Activated naive CD8-positive, alpha-beta T cell treated with anti-CD3 and anti-CD28 coated beads, Interleukin-2, amount 50 U/mL, for 24 hours (primary cell): Measurements from ENCODE around the gene SPATA32.

Experiments
- ATAC-seq: fragments of 150-1000 bp; cut with Tn5 transposase; one replicate; pipeline ENCODE4 v1.10.0; 2021
- DNase-seq: peaks from one replicate; pipeline ENCODE4 v3.0.0; 2021
- H3K27ac Mint-ChIP-seq: one replicate; pipeline ENCODE4 v1.8.0; 2021; ENCODE audit warnings: mild to moderate bottlenecking, mixed read lengths
- H3K27me3 Mint-ChIP-seq: one replicate; pipeline ENCODE4 v1.8.0; 2021; ENCODE audit warnings: mixed read lengths
- H3K36me3 Mint-ChIP-seq: one replicate; pipeline ENCODE4 v1.8.0; 2021; ENCODE audit warnings: low read depth, mixed read lengths
- H3K4me1 Mint-ChIP-seq: one replicate; pipeline ENCODE4 v1.8.0; 2021; ENCODE audit warnings: mixed read lengths
- H3K4me3 Mint-ChIP-seq: one replicate; pipeline ENCODE4 v1.8.0; 2021; ENCODE audit warnings: mild to moderate bottlenecking, moderate library complexity, mixed read lengths
- H3K9me3 Mint-ChIP-seq: one replicate; pipeline ENCODE4 v1.8.0; 2021; ENCODE audit warnings: mixed read lengths

Gene SPATA32

DNA sequence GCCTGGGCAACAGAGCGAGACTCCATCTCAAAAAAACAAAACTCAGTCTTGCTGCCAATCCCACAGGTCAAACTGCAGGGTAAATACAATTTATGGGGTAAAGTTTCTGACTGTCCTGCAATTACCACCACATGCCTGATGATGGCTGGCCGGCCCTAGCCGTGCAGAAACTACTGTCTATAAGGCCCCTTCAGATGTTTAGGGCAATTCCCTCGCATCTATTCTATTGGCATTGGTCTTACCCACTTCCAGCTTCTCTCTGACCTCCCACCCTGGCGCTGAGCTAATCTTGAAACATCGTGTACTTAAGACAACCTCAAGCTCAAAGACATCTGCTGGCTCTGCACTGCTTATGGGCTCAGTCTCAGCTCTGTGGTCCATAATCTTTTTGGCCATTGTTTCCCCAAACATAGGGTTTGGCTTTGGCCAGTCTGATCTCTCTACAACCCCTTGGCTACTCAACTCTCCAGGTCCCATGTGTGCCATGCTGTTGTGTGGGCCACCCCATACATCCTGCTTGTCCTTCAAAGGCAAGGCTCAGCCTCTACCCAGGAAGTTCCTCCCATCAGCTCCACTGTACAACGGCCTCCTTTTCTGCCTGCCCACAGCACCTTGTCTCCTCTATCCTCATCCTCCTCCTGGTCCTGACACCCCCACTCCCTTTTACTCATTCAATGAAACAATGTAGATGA, 38.3 kb upstream of the SPATA32 start:
- no peak overlapping the region for H3K4me3 Mint-ChIP-seq
- peaks cover 51% of the 10 kb centered on the region for H3K36me3 Mint-ChIP-seq
- DNase-seq (no peak), ATAC-seq (no peak)
- no peaks in the 10 kb centered on the region for H3K9me3 Mint-ChIP-seq
- no peaks in the 10 kb centered on the region for H3K27me3 Mint-ChIP-seq
- H3K27ac Mint-ChIP-seq = peak overlapping the region; percentile 71
- peaks cover 92% of the 10 kb centered on the region for H3K4me1 Mint-ChIP-seq

DNA sequence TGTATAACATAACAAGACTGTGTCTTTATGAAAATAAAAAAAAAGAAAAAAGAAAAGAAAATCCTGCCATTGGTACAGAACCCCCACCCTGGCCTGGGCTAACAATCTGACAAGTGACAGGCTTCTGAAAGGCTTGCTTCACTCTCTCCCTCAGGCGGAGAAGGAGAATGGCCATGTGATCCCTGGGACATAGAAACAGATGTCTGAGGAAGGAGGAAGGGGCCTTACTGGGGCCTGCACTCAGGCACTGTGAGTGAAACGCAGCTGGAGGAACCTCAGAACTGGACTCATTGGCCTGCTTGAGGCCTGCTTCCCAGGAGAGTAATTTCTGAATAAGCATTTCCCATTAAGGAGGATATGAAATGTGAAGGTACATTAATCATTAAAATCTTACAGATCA, 37.5 kb upstream of the SPATA32 start:
- Mint-ChIP-seq H3K27ac (peak overlapping the region; percentile 61), H3K36me3 (peaks cover 51% of the 10 kb centered on the region), H3K4me3 (no peak overlapping the region), H3K4me1 (peaks cover 95% of the 10 kb centered on the region), H3K27me3 (no peaks in the 10 kb centered on the region), H3K9me3 (no peaks in the 10 kb centered on the region)
- DNase-seq (no peak), ATAC-seq (no peak)

DNA sequence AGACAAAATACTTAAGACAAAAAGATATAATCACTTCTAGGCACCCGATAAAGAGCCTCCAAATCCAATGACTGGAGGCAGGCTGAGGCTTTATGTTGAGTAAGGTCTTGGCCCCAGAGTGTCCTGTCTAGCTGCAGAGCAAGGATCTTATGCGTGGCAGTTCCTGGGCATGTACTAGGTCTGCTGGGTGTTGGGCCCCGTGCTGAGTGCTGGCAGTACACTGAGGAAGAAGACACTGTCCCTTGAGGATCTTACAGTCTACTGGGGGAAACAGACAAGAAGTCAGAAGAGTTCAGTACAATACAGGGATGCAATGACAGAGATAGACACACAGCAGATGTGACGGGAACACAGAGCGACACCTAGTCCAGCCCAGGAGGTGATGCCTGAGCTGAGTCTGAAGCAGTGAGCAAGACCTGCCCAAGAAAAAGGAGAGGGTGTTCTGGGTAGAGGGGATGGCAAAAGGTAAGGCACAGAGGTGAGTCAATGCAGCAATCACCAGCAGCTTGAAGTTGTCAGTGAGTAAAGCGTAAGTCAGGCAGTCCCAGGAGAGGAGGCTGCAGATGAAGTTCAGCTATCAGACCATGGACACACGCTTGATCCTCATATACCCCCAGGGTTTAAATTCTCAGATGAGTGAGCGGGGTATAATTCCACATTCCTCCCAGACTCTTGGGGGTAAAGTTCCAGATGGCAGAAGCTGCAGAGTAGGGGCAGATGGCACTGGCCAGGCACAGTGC, 36.8 kb upstream of the SPATA32 start:
- DNase-seq = no peak
- ATAC-seq = peak; percentile 38
- H3K4me3 Mint-ChIP-seq = no peak overlapping the region

DNA sequence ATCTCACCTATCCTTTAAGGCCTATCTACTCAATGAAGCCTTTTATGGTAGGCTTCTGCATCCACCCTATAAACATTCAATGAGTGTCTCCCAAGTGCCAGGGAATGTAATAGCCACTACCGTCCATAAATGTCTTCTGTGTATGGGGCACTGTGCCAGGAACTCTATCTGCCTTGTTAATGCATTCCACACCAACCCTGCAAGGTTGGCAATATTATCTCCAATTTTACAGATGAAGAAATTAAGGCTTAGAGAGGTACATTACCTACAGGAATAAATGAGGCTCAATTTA, 34.9 kb upstream of the SPATA32 start:
- Mint-ChIP-seq H3K4me1 (peaks cover 93% of the 10 kb centered on the region), H3K27me3 (no peaks in the 10 kb centered on the region), H3K36me3 (peaks cover 43% of the 10 kb centered on the region), H3K4me3 (no peak overlapping the region), H3K27ac (peak overlapping the region; percentile 67), H3K9me3 (no peaks in the 10 kb centered on the region)
- no peak for DNase-seq
- ATAC-seq = no peak

More for the DNA sequence above, 36.8 kb upstream of the SPATA32 start:
- Mint-ChIP-seq H3K27me3 (no peaks in the 10 kb centered on the region), H3K36me3 (peaks cover 46% of the 10 kb centered on the region), H3K9me3 (no peaks in the 10 kb centered on the region), H3K4me1 (peaks cover 95% of the 10 kb centered on the region), H3K27ac (peak overlapping the region; percentile 47)

DNA sequence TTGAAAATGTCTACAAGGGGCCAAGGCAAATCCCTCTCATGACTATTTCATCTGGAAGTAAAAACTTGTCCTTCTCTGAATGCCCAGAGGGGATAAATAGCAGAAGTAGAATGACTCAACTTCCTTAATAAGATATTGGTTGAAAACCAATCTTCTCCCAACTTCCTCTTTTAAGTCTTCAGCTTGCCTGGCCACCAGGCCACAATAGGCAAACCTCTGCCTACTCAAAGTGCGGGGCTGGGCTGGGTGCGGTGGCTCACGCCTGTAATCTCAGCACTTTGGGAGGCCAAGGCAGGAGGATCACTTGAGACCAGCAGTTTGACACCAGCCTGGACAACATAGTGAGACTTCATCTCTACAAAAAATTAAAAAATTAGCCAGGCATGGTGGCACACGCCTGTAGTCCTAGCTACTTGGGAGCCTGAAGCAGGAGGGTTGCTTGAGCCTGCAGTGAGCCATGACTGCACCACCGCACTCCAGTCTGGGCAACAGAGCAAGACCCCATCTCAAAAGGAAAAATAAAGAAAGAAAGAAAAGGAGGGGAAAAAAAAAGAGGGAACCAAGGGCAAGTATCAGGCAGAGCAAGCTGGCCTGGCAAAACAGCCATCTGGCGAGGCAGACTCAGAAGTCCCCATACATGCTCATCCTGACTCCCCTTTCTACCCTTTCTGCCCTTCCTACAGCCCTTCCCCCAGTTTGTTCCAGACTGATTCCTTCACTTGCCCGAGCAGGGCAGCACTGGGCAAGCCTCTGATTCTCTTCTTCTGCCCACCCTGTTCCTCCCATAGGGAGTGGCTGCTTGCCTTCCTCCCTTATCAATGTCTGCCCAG, 34.3 kb upstream of the SPATA32 start:
- DNase-seq = no peak
- peak; percentile 12 for ATAC-seq
- Mint-ChIP-seq H3K27me3 (no peaks in the 10 kb centered on the region), H3K4me1 (peaks cover 93% of the 10 kb centered on the region), H3K36me3 (peaks cover 42% of the 10 kb centered on the region), H3K27ac (peak overlapping the region; percentile 67), H3K9me3 (no peaks in the 10 kb centered on the region), H3K4me3 (no peak overlapping the region)

DNA sequence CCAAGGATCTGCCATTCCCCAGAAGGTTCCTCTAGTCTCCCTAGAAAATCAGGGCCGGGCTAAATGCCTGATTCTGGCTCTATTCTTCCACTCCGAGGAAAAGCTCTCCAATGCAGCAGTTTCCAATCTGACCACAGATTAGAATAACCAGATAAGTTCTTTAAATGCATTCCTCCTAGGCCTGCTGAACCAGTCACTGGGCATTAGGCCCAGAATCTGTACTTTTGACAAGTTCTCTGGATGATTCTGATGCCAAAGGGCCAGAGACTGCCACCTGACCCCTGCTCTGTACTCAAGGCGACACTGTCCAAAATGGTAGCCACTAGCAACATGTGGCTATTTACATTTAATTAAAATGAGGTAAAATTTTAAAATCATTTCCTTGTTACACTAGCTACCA, 32.6 kb upstream of the SPATA32 start:
- H3K27ac Mint-ChIP-seq = peak overlapping the region; percentile 70
- no peak for ATAC-seq

DNA sequence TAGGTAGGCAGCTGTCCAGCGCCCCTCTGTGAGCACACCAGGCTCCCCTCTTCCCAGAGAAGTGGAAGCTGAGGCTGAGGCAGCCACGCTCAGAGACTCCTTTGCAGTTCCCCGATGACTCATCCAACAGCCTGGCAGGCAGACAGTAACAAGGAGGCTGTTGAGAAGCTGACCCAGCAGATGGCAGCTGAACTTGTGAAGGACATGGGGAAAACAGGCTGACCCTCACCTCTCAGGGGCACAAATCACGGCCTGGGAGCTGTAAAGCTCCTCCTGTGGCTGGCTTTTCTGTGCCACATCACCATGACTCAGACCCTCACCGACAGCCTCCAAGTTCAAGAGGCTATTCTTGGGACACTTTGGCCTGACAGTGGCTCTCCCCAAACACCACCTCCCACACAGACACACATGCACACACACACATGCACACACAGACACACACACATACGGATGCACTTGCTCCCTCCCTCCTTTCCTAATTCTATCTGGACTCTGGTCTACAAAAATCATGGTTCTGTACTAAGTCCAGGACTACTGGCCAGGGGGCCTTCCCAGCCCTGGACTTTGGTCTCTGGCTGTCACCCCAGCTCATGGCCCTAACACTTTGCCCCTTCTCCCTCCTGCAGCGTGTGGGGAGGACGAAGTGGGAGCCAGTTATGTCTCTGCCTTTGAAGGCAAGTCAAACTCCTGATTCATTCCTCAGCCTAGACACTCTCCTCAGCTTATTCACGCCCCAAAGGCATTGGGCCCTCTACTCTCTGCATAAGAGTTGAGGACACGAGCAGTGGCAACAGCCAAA, 31.7 kb upstream of the SPATA32 start:
- Mint-ChIP-seq H3K4me1 (peaks cover 79% of the 10 kb centered on the region), H3K27me3 (no peaks in the 10 kb centered on the region), H3K36me3 (peaks cover 54% of the 10 kb centered on the region), H3K27ac (peak overlapping the region; percentile 70), H3K4me3 (no peak overlapping the region), H3K9me3 (no peaks in the 10 kb centered on the region)
- DNase-seq (no peak), ATAC-seq (peak; percentile 67)

More for the DNA sequence above, 32.6 kb upstream of the SPATA32 start:
- peaks cover 53% of the 10 kb centered on the region for H3K36me3 Mint-ChIP-seq
- no peaks in the 10 kb centered on the region for H3K9me3 Mint-ChIP-seq
- DNase-seq = no peak
- no peaks in the 10 kb centered on the region for H3K27me3 Mint-ChIP-seq
- H3K4me3 Mint-ChIP-seq = no peak overlapping the region
- H3K4me1 Mint-ChIP-seq = peaks cover 88% of the 10 kb centered on the region

DNA sequence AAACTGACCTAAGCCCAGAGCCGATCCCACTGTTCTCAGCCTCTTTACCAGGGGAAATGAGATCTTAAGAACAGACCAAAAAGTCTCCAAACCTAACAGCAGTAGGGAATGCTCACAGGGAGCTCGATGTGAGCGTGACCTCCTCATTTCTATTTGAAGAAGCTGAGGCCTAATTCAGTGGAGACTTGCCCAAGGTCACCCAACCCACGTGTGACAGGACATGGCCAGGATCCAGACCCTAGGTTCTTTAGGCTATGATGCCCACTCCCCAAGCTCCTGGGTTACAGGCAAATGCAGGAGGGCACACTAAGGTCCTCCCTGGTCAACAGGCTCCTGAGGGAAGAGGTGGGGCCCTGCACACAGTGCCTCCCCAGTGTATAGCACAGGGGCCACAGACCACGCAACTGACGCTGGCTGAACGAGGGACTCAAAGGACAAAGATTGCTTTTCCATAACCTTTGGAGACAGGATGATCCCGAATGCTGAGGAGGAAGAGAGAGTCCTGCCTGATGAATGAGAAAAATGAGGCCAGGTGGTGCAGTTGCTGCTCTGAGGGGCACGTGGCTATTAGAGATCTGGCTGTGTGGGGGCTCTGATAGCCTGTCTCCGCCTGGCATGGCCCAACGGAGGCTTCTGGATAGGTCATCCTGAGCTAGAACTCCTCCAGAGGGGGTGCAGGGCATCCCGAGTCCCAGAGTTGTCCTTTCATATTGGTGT, 31.0 kb upstream of the SPATA32 start:
- Mint-ChIP-seq H3K4me1 (peaks cover 71% of the 10 kb centered on the region), H3K27me3 (no peaks in the 10 kb centered on the region), H3K27ac (peak overlapping the region; percentile 70), H3K4me3 (no peak overlapping the region), H3K36me3 (peaks cover 48% of the 10 kb centered on the region), H3K9me3 (no peaks in the 10 kb centered on the region)
- DNase-seq = no peak
- no peak for ATAC-seq

DNA sequence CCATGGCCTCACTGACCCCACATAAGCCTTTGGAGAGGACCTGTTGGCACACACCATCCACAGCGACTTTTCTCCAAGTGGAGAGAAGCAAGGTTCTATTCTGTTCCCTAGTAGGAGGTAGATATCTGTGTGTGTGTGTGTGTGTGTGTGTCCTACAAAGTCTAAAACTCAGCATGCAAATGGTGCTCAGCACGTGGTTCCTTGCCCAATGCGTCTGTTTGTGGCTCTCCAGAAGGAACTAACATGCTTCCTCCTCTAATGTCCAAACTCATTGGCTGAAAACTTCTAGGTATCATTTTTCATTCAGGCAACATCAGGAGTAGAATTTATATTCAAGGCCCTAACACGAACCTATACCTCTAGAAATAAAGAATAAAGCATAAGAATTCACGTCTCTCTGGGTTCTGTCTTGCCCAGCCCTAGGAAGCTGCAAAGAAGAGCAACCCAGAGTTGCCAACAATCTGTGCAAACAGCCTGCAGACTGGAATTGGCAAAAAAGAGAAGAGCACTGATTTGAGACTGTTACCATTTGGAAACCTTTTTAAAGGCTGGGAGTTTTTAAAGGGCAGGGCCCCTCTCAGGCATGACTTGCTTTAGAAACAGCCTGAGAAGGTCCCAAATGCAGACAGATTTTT, 29.4 kb upstream of the SPATA32 start:
- no peaks in the 10 kb centered on the region for H3K9me3 Mint-ChIP-seq
- no peaks in the 10 kb centered on the region for H3K27me3 Mint-ChIP-seq
- H3K4me3 Mint-ChIP-seq = no peak overlapping the region
- H3K36me3 Mint-ChIP-seq = peaks cover 44% of the 10 kb centered on the region
- peaks cover 56% of the 10 kb centered on the region for H3K4me1 Mint-ChIP-seq
- no peak for DNase-seq
- H3K27ac Mint-ChIP-seq = peak overlapping the region; percentile 83
- ATAC-seq = no peak

DNA sequence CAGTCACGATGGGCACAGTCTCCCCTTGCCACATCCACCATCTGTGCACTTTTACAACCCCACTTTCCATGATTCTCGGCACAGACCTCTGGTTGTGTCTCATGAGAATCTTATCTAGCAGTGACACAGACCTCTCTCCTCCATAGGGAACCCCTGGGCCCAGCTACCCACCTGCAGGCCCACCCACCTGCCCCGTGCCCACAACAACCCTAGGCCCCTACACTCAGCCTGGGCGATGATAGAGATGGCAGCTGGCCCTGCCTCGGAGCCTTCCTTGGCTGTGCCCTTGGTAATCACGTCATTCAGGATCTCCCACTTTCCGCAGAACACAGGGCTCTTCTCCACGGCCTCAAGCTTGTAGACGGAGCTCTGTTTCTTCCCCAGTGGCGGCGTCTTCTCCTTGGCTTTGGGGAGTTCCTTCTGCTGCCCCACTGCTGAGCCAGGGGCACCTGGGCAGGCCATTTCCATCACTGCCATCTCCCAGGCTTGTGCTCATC, 28.4 kb upstream of the SPATA32 start:
- ATAC-seq = no peak
- H3K4me3 Mint-ChIP-seq = no peak overlapping the region

DNA sequence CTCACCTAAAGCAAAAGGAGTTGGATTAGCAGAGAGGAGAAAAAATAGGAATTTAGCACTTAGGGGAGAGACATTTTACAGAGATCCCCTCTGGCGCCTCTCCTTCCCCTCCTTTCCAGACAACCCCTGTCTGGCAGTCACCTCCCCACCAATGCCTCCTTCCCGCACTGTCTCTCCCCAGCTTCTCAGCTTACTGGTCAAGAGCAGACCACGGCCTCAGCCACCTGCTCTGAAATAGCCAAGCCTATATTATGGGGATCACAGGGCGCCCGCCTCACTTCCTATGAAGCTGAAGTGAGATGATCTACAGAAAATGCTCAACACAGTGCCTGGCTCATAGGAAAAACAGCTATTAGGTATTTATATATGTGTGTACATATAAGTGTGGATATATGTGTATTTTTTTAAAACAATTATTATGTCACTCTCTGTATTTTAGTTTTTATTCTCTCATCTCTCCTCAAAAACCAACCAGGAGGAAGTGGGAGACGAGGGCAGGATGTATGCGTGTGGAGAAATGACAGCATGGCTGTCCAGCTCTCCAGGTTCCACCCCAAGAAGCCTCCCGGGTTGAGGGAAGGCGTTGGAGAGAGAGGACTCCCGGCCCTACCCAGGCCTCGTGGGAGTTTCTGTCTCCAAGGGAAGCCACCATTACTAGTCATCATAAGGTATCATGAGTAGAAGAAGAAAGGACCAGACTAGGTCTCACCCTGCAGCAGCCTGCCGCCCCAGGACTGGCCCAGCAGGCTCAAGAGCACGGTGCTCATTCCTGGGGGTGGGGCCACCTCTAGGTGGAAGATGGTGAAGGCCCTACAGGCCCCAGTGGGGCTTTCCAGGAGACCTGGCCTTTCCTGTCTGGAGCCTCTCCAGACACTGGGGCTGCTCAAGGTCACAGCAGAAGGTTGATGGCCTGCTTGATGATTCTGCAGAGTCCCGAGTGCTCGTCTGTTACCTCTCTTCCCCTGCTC, 27.7 kb upstream of the SPATA32 start:
- peak overlapping the region; percentile 59 for H3K27ac Mint-ChIP-seq

More for the DNA sequence above, 28.4 kb upstream of the SPATA32 start:
- H3K27ac Mint-ChIP-seq = peak overlapping the region; percentile 59
- no peaks in the 10 kb centered on the region for H3K9me3 Mint-ChIP-seq
- no peak for DNase-seq
- peaks cover 43% of the 10 kb centered on the region for H3K36me3 Mint-ChIP-seq
- H3K4me1 Mint-ChIP-seq = peaks cover 46% of the 10 kb centered on the region
- no peaks in the 10 kb centered on the region for H3K27me3 Mint-ChIP-seq

DNA sequence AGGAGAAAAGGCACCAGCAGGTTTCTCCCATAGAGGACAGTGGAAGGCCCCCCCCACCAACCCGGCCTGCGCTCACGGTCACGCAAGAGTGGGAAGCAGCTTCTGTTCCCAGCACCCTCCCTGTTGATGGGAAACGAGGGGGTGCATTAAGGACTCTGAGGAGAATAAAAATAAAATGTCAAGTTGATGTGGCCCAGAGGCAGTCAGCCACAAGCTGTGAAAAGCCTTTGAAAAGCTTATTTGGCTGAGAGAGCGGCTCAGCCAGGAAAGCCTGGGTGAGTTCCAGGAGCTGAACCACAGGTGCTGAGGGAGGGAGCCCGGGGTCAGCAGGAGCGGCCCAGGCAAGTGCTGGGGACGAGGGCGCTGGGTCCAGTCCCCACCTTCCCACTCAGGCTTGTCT, 26.9 kb upstream of the SPATA32 start:
- H3K36me3 Mint-ChIP-seq = peaks cover 50% of the 10 kb centered on the region
- peaks cover 36% of the 10 kb centered on the region for H3K4me1 Mint-ChIP-seq
- no peak overlapping the region for H3K27ac Mint-ChIP-seq

More for the DNA sequence above, 27.7 kb upstream of the SPATA32 start:
- no peak for ATAC-seq
- Mint-ChIP-seq H3K4me3 (no peak overlapping the region), H3K4me1 (peaks cover 42% of the 10 kb centered on the region), H3K36me3 (peaks cover 42% of the 10 kb centered on the region), H3K27me3 (no peaks in the 10 kb centered on the region), H3K9me3 (no peaks in the 10 kb centered on the region)
- no peak for DNase-seq

More for the DNA sequence above, 26.9 kb upstream of the SPATA32 start:
- no peaks in the 10 kb centered on the region for H3K9me3 Mint-ChIP-seq
- DNase-seq = no peak
- no peak overlapping the region for H3K4me3 Mint-ChIP-seq
- no peak for ATAC-seq
- no peaks in the 10 kb centered on the region for H3K27me3 Mint-ChIP-seq
